GM18907 (cell line): ENCODE results near the gene HINFP.
A peak's percentile ranks its signal among the peaks of the same experiment; 100 is the strongest.

Source experiments
- ATAC-seq: cut with Tn5 transposase; IDR thresholded peaks from one replicate; pipeline ENCODE4 v1.9.1; 2021; ENCODE audit warnings: mild to moderate bottlenecking, moderate library complexity; ENCODE audit not compliant: unreplicated experiment

Gene HINFP

GRCh38 chr11:119121008-119121810, at the start of gene HINFP:
TSS of gene HINFP (plus strand) at chr11:119121580. CDS start at chr11:119126945, 5,365 bp downstream.
- ATAC-seq: peak; percentile 95

DNA sequence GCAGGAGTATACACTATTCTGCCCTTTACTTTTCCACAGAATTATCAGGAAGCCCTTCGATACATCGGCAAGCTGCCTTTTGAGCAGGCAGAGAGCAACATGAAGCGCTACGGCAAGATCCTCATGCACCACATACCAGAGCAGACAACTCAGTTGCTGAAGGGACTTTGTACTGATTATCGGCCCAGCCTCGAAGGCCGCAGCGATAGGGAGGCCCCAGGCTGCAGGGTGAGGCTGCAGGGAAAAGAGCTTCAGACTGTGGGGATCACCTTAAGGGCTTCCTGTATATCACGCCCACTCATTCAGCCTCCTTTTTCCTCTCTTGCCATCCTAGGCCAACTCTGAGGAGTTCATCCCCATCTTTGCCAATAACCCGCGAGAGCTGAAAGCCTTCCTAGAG, 43.5 kb upstream of the HINFP start:
- no peak for ATAC-seq

DNA sequence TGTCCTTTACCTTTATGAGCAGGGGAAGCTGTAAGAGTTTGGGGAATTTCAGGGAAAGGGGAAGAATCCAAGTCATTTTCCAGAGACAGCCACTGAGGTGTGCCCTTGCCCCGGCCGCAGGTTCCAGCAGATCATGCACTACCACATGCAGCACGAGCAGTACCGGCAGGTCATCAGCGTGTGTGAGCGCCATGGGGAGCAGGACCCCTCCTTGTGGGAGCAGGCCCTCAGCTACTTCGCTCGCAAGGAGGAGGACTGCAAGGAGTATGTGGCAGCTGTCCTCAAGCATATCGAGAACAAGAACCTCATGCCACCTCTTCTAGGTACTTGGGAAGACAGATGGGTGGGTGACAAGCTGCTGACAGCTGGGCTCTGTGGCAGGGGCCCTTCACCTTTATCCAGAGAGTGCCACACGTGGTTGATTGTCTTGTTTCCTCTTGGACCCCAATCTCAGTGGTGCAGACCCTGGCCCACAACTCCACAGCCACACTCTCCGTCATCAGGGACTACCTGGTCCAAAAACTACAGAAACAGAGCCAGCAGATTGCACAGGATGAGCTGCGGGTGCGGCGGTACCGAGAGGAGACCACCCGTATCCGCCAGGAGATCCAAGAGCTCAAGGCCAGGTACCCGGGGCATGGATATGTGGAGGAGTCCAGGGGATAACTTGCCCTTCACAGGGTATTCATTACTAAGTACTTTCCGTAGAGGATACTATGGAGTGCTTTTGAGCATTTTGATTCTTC, 42.5 kb upstream of the HINFP start:
- ATAC-seq: no peak

DNA sequence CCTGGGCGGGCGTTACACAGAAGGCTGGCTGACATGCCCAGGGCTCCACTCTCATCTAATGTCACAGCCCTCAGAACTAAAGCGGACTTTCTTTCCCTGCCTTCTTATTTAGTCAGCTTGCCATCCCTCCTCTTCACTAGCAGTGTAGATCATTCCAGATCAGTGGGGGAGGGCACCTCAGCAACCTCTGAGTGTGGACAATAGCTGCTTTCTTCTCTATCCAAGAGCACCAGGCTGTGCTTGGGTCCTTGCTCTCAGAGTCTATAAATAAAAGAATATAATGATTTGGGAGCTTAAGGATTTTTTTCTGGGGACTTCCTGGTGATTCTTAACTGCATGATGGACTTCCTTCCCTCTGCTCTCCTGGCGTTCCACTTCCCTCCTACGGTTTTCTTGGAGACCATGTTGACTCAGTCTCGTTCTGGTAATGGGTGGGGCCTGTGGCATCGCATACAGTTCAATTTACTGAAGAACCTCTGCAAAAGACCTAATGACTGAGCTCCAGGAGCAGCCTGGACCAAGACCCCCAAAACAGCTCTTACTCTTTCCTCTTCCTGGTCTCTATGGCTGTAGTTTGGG, 39.6 kb upstream of the HINFP start:
- ATAC-seq: no peak

- ATAC-seq: peak; percentile 87
Observed at GRCh38 chr11:119084663-119085436, 36.5 kb upstream of the HINFP start, which contains the start of gene HMBS. TSS of gene HMBS (plus strand) at chr11:119084881. CDS start at chr11:119085034, 153 bp downstream.

- ATAC-seq: peak; percentile 10
Observed at GRCh38 chr11:119085437-119085847, 35.9 kb upstream of the HINFP start.

DNA sequence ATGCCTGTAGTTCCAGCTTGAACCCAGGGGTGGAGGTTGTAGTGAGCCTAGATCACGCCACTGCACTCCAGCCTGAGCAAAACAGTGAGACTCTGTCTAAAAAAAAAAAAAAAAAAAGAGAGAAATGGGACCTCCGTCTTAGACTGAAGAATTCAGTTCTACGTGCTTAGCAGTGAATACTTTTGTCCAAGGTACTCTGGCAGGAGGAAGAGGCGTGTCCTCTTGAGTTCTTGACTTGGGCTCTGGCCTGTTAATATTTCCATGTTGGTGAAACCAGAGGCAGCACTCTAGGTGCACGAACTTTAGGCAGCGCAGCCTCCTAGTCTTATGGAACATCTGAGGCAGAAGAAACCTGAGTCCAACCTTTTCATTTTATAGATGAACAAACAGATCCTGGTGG, 34.3 kb upstream of the HINFP start:
- ATAC-seq: no peak

GRCh38 chr11:119087747-119088241, 33.6 kb upstream of the HINFP start:
- ATAC-seq: no peak

DNA sequence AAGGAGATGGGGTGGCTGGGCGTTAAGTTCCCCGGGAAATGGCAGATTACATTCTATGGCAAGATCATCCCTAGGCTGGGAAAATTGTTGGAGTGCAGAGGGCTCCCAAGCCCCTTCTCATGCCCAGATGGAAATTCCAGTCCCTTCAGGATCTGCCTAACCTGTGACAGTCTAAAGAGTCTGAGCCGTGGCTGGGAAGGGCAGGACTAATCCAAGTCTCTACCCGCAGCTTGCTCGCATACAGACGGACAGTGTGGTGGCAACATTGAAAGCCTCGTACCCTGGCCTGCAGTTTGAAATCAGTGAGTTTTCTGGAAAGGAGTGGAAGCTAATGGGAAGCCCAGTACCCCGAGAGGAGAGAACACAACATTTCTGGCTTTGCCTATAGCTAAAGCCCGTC, 33.0 kb upstream of the HINFP start:
- no peak for ATAC-seq

DNA sequence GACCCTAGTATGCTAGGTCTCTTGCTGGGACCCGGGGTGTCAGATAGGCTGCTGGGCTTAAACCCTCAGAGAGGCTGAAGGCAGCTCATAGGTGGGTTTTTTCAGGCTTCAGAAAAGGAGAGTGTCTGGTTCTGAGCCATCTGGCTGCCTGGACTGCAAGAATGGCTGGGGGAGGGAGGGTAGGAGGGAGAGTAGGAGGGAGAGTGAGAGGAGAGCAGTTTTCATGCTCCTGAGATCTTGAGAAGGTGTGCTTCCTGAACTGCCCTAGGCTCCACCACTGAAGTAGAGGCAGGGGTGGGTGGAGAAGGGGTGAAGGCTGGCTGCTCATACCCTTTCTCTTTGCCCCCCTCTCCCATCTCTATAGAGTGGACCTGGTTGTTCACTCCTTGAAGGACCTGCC, 32.1 kb upstream of the HINFP start:
- no peak for ATAC-seq

DNA sequence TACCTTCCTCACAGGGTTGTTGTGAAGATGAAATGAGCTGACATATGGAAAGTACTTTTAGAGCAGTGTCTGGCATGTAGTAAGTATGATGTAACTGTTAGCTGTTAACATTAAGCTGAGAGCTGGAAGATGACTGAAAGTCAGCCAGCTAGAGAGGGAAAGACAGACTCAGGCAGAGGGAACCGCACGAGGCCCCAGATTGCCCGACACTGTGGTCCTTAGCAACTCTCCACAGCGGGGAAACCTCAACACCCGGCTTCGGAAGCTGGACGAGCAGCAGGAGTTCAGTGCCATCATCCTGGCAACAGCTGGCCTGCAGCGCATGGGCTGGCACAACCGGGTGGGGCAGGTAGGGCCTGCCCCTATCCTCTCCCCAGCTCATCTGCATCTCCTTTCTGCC, 30.2 kb upstream of the HINFP start:
- no peak for ATAC-seq

- no peak for ATAC-seq
Observed at GRCh38 chr11:119091966-119092879, 29.2 kb upstream of the HINFP start.

DNA sequence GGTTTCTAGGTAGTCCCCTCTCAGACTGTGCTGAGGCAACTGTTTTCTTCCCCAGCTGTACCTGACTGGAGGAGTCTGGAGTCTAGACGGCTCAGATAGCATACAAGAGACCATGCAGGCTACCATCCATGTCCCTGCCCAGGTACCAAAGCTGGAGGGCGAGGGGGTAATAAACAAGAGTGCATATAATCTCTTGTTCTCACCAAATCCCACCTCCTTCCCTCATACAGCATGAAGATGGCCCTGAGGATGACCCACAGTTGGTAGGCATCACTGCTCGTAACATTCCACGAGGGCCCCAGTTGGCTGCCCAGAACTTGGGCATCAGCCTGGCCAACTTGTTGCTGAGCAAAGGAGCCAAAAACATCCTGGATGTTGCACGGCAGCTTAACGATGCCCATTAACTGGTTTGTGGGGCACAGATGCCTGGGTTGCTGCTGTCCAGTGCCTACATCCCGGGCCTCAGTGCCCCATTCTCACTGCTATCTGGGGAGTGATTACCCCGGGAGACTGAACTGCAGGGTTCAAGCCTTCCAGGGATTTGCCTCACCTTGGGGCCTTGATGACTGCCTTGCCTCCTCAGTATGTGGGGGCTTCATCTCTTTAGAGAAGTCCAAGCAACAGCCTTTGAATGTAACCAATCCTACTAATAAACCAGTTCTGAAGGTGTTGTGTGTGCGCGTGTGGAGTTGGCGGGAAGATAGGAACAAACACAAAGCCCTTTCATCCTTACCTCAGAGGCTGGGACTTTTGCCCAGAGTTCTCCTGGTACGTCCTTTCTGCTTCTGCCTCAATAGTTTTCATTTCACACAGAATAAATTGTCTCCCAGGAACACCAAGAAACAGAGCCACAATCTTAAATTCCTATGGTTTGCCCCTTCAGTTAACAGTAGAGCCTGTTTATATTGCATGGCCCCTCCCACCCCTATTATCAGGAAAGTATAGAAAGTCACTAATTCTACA, 28.2 kb upstream of the HINFP start:
- ATAC-seq: no peak

- peak; percentile 7 for ATAC-seq
Observed at GRCh38 chr11:119093942-119094815, 27.2 kb upstream of the HINFP start.

DNA sequence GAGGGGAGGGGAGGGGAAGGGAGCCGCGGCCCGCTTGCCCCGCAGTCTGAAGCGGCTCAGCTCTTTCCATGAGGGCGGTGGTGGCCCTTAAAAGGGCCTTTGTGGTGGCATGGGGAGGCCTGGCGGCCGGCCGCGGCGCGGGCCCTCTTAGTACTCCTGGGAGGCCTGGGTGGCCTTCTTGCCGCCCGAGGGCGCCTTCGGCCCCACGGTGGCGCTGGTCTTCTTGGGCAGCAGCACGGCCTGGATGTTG, 26.6 kb upstream of the HINFP start:
- peak; percentile 40 for ATAC-seq

DNA sequence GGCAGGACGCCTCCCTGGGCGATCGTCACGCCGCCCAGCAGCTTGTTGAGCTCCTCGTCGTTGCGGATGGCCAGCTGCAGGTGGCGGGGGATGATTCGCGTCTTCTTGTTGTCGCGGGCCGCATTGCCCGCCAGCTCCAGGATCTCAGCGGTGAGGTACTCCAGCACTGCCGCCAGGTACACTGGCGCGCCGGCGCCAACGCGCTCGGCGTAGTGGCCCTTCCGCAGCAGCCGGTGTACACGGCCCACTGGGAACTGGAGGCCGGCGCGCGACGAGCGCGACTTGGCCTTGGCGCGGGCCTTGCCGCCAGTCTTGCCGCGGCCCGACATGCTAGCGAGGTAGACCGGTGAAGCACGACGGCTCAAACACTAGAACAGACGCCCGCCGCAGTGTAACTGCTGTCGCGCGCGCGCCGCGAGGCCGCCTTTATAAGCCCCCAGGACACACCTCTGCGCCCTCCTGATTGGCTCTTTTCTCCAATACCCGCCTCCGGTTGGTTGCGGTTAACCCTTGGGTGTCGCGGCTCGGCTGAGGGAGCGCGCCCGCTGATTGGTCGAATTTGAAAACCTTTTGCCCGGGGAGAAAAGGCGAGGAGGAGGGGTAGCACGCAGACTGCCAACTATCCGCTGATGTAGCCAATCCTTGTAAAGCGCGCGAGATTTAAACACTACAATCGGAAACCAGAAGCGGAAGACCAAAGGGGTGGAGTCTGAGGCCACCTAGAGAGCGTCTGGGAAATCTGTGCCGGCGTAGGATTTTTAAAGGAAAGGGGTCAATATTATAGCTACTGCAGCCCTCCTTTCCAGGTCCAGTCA, 26.1 kb upstream of the HINFP start:
- peak; percentile 82 for ATAC-seq

DNA sequence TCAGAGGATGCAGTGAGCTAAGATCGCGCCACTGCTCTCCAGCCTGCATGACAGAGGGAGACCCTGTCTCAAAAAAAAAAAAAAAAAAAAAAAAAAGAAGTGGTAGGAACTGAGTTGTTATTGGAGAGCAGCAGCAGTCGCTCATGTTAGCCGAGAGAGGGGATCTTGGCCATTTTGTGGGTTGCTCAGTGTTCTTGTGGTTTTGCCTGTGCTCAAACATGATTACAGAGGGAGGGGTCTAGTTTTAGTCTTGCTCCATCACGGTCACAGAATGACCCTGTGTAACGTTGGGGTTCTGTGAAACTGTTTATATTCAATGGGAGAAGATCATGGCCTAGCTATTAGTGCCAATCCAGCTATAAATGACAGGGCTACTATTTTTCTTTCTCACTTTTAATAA, 21.7 kb upstream of the HINFP start:
- ATAC-seq: no peak
